Activated CD8-positive, alpha-beta memory T cell treated with anti-CD3 and anti-CD28 coated beads for 48 hours (primary cell): ENCODE data around the gene PARVB.

Experiments
- DNase-seq, 3 experiments: peaks; one replicate each; pipeline ENCODE4 v3.0.0-alpha.2; 2020; ENCODE audit warnings: low read depth in 2 of 3, low spot score in 2 of 3

PARVB gene

GRCh38 chr22:44157916-44158618 is 134.0 kb downstream of the PARVB start:
- DNase-seq: no peak

GRCh38 chr22:44158816-44159215 is 134.7 kb downstream of the PARVB start:
- DNase-seq: no peak

- DNase-seq: no peak
Measured at GRCh38 chr22:44159221-44159620, 135.1 kb downstream of the PARVB start.

- DNase-seq: no peak
Measured at GRCh38 chr22:44159811-44160210, 135.7 kb downstream of the PARVB start.

GRCh38 chr22:44160421-44160820 is 136.3 kb downstream of the PARVB start:
- no peak for DNase-seq

- no peak for DNase-seq
Measured at GRCh38 chr22:44161673-44162072, 137.6 kb downstream of the PARVB start.

DNA sequence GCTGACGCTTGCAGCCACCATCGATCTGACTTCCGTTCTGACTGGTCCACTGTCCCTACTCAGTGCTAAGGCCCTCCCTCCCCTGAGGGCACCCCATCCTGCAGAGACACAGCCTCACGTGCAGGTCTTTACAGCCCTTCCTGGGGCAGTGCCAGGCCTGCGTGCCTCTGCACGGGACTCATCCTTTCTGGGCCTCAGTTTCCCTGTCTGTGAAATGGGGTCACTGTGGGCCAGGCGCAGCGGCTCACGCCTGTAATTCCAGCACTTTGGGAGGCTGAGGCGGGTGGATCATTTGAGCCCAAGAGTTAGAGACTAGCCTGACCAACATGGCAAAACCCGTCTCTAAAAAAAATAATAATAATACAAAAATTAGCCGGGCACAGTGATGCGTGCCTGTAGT is 138.9 kb downstream of the PARVB start:
- DNase-seq: no peak

- DNase-seq: no peak
Measured at GRCh38 chr22:44163536-44163935, 139.4 kb downstream of the PARVB start.

GRCh38 chr22:44164031-44164430 is 139.9 kb downstream of the PARVB start:
- no peak for DNase-seq

DNA sequence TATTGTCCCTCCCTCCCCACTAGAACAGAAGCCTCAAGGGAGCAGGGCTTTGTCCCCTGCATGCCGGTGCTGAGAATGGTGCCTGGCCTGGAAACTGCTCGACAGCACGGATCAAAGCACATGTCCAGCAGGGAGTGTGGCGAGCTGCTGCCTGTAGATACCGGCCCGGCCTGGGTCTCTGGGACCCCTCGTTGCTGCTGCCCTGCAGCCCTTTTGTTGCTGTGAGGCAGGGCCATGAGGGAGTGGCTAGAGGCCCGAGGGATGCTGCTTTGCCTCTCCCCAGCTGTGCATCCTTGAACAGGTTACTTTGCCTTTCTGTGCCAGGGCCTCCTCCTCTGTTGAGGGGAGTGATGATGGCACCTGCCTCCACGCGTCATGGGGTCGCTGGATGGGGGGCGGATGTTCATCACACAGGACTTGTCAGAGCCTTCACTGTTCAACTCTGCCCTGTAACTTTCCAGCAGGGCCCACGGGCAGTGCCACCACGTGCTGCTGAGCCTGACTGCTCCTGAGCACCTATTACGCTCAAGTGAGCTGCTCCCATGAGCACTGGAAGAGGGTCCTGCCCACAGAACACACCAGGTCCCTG is 141.3 kb downstream of the PARVB start:
- no peak for DNase-seq

DNA sequence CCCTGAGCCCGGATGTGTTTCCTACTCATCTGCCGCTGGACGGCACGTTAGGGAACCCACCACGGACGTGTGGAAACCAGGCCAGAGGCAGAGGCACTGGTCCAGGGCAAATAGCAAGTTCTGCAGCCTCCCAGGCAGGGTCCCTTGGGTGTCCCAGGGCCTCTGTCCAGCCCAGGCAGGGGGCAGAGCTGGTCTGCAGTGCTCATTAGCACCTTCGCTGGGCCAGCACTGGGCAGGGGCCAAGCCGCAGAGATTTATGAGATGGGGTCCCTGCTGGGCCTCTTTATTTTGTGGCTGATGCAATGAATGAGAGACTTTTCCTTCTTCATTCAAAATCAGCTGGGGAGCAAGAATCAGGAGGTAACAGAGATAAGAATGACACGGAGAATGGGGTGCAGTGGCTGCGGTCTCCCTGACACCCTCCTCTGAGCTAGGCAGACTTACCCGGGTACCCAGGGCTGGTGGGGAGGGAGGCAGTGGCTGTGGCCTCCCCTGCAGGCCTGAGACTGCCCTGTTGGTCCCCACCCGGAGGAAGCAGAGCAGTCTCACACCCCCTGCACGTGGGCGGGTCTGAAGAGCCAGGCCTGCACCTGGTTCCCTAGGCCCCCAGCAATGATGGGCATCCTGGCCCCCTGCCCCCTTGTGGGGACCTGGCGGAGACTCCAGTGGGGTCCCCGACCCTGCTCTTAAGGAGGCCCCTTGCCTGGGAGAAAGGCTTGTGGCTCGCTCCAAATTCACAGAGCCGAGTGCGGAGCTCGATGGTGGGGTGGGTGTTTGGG is 142.6 kb downstream of the PARVB start:
- no peak for DNase-seq

- DNase-seq: no peak
Measured at GRCh38 chr22:44167501-44167900, 143.4 kb downstream of the PARVB start.

DNA sequence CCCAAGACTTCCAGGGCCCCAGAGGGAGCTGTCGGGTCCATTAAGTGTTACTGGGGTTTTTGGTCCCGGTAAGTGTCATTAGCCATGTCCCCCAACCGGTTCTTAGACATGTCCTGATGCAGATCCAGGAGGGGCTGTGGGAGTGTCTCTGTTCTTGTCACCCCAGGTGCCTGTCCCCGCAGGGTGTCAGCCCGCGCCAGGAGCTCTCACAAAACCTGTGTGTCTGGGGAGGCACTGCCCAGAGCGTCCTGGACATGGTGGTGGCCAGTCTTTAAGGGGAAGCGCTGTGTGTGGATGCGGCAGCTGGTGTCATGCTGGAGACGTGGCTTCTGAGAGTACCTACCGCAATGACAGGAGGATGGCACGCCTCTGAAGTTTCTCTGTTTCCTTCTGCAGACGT is 144.1 kb downstream of the PARVB start:
- no peak for DNase-seq

DNA sequence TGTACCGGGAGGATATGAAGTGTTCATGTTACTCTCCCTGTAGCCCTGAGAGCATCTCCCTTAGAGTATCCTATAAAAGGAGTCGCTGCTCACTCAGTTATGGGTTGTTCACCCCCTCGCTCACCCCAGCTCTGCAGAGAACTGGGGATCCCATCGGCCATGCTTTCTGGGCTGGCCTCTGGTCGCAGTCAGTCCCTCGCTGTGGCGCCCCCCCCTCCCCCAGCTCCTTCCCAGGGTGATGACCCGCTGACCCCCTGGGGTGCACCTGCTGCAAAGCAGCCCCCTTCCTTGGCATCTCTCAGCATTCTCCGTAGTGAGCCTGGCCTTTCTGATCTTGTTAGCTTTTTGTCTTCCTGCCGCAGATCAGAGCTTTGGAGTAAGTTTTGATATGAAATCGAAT is 146.4 kb downstream of the PARVB start:
- DNase-seq: no peak

DNA sequence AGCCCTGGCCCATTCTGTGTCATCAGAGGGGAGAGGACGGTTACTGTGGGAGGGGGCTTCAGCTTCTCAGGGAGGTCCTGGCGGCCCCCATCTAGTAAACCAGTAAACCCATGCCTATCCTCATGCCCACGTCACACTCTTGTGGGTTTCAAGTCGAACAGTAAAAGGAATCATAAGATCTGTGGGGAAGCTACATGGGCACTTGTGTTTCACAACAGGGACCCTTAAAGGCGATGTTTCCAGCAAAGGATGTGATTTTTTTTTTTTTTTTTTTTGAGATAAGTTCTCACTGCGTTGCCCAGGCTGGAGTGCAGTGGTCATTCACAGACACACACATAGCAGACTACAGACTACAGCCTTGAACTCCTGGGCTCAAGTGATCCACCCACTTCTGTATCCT is 147.5 kb downstream of the PARVB start:
- DNase-seq: no peak

GRCh38 chr22:44172370-44173108 is 148.4 kb downstream of the PARVB start:
- no peak for DNase-seq

GRCh38 chr22:44173154-44173553 is 149.1 kb downstream of the PARVB start:
- DNase-seq: no peak

DNA sequence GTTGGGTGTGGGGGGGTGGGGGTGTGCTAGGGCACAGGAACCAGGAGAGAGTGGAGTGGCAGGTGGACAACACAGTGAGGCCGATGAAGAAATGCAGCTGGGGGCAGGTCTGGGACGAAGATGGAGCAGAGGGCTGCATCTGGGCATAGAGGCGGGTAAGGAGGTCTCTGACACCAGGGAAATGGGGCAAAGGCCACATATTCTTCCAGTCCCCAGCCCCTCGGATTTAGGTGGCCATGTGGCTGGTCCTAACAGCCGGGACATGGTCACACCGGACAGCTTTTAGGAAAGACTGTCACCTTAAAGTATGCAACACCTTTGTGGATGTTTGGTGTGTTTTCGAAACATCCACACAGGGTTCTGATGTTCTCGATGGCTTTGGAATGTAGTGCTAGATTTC is 151.6 kb downstream of the PARVB start:
- no peak for DNase-seq

GRCh38 chr22:44179196-44179988 is 155.3 kb downstream of the PARVB start:
- DNase-seq: no peak

DNA sequence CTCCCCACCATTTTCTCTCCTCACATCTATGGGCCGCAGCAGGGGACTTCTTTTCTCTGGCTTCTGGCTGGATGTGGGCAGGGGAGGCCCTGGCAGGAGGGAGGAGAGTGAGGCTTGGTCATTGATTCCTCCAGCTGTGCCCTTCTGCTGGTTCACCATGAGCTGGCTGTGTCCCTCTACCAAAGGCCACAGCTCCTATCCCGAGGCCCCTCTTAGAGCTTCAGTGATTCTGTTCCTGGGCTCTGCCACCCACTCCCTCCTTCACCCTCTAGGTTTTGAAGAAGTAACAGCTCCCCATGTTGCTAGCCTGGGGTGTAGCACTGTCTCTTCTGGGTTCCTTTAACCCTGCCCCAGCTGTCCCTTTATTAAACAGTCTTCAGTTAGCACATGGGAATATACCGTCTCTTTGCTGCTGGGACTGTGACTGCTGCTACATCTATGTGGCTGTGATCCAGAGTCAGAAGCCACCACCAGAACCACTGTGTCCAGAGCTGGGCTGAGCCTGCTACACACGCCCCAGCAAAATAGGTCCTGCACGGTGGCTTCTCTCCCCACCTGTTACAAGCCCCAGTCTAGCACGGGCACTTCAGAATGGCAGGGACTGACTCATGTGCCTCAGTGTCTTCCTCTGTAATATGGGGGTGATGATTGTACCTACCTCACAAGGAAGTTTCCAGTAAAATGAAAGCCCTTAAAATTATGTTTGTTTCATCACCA is 156.0 kb downstream of the PARVB start:
- DNase-seq: no peak
